HG03439 (cell line): Measurements from ENCODE around the gene UCP3.
"Not testable (repeated sequence)": the region's sequence is repeated elsewhere in the genome, so short reads cannot be mapped to it uniquely, and the experiment has no call there.

Experiments
- ATAC-seq: cut with Tn5 transposase; IDR thresholded peaks from one replicate; pipeline ENCODE4 v1.9.1; 2021; ENCODE audit warnings: mild to moderate bottlenecking, moderate library complexity; ENCODE audit not compliant: unreplicated experiment

The UCP3 gene

GRCh38 chr11:74002832-74003231 is 6.1 kb downstream of the UCP3 start:
- no peak for ATAC-seq

- no peak for ATAC-seq
Measured at GRCh38 chr11:74001822-74002286, 7.0 kb downstream of the UCP3 start.

GRCh38 chr11:74000307-74001133 is 8.4 kb downstream of the UCP3 start:
- ATAC-seq: no peak

DNA sequence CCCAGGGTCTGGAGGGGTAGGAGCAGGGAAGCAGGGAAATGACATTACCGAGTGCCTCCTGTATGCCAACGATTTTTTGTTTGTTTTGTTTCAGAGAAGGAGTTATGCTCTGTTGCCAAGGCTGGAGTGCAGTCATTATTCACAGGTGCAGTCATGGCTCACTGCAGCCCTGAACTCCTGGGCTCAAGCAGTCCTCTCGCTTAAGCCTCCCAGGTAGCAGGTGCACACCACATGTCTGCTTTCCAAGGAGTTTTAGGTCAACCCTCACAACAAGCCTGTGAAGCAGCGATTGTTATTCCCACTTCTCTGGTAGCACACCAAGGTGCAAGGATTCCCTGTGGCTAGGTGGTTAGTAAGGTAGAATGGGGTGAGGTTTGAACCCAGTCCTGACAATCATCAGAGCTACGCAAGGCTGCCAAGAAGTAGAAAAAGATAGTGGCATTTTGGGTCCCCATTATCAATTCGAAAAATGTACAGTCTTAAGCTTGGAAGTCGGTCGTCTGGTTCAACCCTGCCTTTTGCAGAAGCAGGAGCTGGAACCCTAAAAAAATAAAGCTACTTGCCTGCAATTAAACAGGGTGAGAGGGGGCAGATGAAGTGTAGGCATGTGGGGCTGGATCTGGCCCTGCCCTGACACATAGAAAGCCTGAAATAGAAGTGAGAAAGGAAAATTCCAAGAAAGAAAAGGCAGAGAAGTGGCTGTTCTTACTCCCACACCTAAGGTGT is 9.1 kb downstream of the UCP3 start:
- ATAC-seq: no peak

GRCh38 chr11:73998846-73999575 is 9.9 kb downstream of the UCP3 start:
- no peak for ATAC-seq

DNA sequence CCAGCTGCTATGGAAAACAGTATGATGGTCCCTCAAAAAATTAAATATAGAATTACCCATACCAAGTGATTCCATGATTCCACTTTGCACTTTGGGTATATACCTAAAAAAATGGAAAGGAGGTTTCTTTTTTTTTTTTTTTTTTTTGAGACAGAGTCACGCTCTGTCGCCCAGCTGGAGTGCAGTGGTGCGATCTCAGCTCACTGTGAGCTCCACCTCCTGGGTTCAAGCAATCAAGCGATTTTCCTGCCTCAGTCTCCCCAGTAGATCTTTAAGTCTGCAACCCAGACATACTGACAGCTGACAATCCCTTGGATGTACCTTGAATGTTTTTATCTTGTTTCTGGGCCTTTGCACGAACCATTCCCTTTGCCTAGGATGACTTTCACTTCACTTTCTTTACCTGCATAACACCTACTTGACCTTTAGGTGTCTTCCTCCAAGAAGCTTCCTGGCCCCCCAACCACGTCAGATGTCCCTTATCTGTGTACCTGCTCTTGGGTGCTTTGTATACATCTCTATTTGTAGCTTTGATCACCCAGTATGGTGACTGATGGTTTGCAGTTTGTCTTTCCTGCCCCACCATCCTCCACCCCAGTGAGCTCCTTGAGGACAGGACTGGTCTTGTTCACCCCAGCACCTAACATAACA is 11.6 kb downstream of the UCP3 start:
- no peak for ATAC-seq

DNA sequence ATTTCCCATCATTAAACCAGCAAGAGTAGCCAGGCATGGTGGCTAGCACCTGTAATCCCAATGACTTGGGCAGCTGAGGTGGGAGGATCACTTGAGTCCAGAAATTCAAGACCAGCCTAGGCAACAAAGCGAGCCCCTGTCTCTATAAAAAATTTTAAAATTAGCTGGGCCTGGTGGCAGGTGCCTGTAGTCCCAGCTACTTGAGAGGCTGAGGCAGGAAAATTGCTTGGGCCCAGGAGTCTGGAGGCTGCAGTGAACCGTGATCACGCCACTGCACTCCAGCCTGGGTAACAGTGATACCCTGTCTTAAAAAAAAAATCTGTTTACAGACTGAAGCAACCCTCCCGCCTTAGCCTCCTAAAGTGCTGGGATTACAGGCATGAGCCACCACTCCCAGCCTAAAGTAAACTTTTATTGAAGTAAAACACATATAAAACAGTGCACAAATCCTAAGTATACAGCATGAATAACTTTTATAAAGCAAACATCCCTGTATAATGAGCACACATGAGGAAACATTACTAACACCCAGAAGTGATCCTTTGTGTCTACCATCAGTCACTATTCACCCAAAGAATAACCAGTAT is 12.6 kb downstream of the UCP3 start:
- no peak for ATAC-seq

- ATAC-seq: no peak
Measured at GRCh38 chr11:73995731-73996130, 13.2 kb downstream of the UCP3 start.

DNA sequence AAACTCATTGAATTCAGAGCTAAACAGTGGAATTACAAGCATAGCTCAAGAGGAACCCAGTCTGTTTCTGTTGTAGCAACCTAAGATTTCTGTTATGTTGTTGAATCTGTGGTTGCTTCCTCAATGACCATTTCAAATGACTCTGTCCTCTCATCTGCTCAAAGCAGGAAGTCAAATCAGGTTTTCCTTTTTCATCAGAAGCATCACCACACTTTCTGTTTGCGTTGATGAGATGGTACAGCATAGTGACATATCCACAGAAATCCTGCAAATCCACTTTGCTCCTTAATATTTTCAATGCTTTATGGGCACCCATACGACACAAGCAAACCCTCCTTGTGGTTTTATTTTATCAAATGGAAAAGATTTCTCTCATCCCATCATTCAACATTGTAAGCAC is 13.6 kb downstream of the UCP3 start:
- no peak for ATAC-seq

GRCh38 chr11:73991471-73992006 is 17.3 kb downstream of the UCP3 start:
- no peak for ATAC-seq

- ATAC-seq: no peak
Measured at GRCh38 chr11:73990730-73991129, 18.2 kb downstream of the UCP3 start.

GRCh38 chr11:73989156-73989555 is 19.7 kb downstream of the UCP3 start:
- no peak for ATAC-seq

GRCh38 chr11:73988227-73988626 is 20.7 kb downstream of the UCP3 start:
- no peak for ATAC-seq

GRCh38 chr11:73985661-73986060 is 23.2 kb downstream of the UCP3 start:
- ATAC-seq: not testable (repeated sequence)

DNA sequence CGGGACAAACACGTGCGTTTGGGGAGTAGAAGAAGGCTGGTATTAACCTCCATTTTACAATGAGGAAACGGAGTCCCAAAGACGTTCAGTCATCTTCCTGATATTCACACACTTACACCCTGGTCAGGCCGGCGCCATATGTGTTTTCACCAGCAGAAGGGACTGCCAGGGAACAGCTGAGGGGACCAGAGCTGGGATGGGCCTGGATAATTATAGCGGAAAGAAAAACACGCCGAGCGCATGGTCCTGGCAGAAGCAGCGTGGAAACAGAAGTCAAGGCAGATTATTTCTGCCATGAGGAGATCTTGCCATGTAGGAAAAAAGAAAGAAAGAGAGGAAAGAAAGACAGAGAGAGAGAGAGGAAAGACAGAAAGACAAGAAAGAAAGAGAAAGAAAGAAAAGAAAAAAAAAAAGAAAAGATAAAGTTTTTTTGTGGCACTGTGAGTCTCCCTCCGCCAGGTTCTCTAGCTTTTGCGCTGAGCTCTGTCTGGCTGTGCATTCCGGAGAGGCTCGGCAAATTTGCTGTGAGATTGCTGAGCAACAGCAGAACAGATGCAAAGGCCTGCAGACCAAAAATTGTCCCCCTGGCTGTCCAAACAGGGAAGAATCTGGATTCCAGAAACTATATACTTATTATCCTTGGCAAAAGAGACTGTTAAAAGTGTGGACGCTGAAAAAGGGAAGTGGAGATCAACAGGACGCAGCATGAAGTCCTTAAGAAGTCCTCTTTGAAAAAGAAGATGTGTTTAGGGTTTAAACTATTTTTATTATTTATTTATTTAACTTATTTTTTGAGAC is 24.9 kb downstream of the UCP3 start:
- ATAC-seq: no peak

DNA sequence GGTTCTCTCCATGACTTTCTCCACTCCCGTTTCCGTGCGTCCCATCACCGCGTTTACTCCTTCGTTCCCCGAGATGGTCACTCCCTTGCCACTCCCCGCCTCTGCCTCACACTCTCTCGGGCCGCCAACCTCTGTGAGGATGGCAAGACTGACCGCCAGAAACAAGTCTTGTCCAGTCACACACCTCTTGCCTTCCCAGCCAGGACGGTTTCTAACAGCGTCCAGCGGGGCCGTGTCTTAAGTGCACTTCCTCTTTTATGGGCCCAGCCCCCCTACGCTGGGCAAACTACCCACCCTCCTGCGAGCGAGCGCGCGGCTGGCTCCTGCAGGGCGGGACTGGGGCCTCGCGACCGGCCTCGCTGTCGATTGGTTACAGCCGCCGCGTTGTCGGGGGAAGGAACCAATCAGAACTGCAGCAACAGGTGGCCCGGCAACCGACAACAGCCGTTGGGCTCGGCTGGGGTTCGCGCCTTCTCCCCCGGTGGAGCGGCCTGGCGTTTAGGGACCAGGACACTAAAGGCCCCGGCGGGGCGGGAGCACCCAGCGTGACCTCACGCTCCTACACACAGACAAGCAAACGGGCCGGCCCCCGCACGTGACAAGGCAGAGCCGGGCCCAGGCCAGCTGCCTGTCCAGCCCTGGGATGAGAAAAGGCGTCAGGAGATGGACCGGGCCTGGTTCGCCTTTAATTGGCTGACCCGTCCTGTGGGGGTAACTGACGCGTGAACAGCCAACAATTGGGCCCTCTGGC is 25.7 kb downstream of the UCP3 start:
- peak; percentile 78 for ATAC-seq

DNA sequence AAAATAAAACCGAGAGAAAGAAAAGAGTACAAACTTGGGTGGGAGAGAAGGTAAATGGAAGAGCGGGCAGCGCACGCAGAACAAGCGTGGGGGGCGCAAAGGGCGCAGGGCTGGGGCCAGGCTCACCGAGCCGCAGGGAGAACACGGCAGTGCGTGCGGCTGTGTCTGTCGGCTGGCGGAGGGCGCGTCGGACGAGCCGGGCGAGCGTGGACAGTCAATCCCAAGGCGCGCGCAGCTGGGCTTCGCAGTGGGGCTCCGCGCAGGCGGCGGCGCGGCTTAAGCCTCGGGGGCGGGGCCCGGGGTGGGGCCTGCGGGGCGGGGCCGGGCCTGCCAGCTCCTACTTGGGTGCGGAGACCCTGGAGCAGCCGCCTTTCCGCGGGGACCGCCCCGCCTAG is 26.3 kb downstream of the UCP3 start, which contains the start of gene UCP2:
TSS of gene UCP2 (minus strand) at position 249 of the 395 bp plus-strand sequence. CDS start 4,465 bp downstream, outside the sequence.
- peak; percentile 60 for ATAC-seq

DNA sequence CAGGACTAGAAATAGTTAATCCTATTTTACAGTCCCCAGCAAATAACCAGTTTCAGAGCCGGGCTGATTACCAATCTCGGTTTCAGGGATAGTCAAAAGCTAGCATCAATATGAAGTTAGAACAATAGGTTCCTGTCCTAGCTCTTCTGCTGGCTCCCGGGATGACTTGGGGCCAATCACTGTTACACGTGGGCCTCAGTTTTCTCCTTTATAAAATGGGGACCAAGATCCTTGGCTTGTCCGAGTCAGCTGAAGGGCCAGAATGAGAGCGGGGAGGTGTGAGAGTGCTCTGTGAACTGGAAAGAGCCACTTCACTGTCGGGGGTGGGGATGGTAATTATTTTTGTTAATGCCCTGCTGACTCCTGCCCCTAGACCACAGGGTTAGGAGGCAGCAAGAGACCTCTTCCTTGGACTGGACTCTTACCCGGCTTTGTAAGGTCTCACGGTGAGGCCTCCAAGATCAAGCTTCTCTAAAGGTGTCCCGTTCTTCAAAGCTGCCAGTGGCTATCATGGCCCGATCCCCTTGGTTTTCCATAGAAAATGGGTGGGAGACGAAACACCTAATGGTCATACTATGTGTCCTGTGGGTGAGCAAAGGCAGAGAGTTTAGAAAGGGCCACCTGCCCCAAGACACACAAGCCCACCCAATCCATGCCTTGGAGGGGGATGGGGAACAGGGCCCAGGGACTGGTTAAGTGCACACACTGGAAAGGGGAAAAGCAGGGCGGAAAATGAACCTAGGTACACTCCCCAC is 27.7 kb downstream of the UCP3 start:
- no peak for ATAC-seq
